ENCODE results near the gene CCNQ. TPM values are rescaled to one million over a fixed set of nuclear protein-coding genes. Genes with fewer than 3 reads are reported as not detected.

CCNQ gene
- total and polyA plus RNA-seq, 10 of the 15 experiments (the other 5 are each of a cell fraction or from before 2014, with no cell fraction given): 0.45 to 36.2 (median 18.2) TPM

DNA sequence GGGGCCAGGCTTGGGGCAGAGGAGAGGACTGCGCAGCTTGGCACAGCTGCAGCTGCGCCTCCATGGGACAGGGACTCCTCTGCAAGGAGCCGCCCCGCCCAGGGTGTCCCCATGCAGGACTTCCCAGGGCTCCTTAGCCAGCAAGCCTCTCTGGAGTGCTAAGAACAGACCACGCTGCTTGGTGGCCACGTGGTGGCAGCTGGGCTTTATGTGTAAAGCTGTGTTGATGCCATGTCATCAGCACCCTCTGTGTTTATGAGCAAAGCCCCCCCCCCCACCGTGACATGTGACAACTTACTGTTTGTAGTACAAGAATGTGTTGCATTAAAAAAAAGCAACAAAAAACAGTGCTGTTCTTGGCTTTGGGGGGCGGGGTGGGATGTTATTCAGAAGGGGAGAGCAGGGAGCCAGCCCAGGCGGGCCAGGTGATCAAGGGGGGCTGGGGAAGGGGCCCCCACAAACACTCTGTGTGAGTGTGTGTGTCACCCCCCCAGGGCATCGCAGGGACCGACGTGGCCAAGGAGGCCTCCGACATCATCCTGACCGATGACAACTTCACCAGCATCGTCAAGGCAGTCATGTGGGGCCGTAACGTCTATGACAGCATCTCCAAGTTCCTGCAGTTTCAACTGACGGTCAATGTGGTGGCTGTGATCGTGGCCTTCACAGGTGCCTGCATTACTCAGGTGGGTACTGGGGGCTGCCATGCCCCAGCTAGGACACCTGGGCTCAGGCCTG is 41.2 kb downstream of the CCNQ start:
- no peak overlapping the region for H3K27ac ChIP-seq (ENCODE audit: control insufficient read depth, insufficient read depth)
- SMC1A ChIA-PET (ENCODE audit: uncharacterized antibody, unreplicated experiment): no interaction called here
- H3K27me3 ChIP-seq (replicated peaks in 1 of 2; ENCODE audit: control insufficient read depth in 2 of 2, insufficient read depth in 2 of 2, low read length in 1 of 2): no peaks in the 10 kb centered on the region; a peak in 2 of 4 replicates
- FAIRE-seq: no peak
- no peaks in the 10 kb centered on the region for H4K20me1 ChIP-seq (ENCODE audit: control insufficient read depth, insufficient read depth)
- POLR2A ChIA-PET: no interaction called here
- CTCF ChIA-PET: interaction anchor here (0.6 to 1.8 kb wide), 2 partner anchors 50 to 109 kb away, joined by 3 to 4 read pairs; no protein-coding TSS in a partner anchor
- WGBS (ENCODE audit: insufficient coverage, insufficient replicate concordance, low lambda C conversion rate, missing lambda C conversion rate): 40% methylated on average over 18 of the region's 19 CpGs
- no TSS peak for BruUV-seq (replicated peaks)
- TF ChIP-seq, protein P1, sequence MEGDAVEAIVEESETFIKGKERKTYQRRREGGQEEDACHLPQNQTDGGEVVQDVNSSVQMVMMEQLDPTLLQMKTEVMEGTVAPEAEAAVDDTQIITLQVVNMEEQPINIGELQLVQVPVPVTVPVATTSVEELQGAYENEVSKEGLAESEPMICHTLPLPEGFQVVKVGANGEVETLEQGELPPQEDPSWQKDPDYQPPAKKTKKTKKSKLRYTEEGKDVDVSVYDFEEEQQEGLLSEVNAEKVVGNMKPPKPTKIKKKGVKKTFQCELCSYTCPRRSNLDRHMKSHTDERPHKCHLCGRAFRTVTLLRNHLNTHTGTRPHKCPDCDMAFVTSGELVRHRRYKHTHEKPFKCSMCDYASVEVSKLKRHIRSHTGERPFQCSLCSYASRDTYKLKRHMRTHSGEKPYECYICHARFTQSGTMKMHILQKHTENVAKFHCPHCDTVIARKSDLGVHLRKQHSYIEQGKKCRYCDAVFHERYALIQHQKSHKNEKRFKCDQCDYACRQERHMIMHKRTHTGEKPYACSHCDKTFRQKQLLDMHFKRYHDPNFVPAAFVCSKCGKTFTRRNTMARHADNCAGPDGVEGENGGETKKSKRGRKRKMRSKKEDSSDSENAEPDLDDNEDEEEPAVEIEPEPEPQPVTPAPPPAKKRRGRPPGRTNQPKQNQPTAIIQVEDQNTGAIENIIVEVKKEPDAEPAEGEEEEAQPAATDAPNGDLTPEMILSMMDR (IDR thresholded peaks at IDR 0.05 in 2 of 3, conservative IDR thresholded peaks at IDR 0.05 in 1 of 3; ENCODE audit: control insufficient read depth in 2 of 3, extremely low read depth in 1 of 3, insufficient read depth in 1 of 3, low read depth in 3 of 3, low read length in 3 of 3): 0 out of 6 replicates have a peak, but pooled peaks of 1 of the 3 experiments have one; percentile 11
- TF ChIP-seq SMAD5 (IDR thresholded peaks at IDR 0.05; ENCODE audit: low read depth) (no peak), MTA2 (IDR thresholded peaks at IDR 0.05; ENCODE audit: low read depth) (no peak), E2F4 (IDR thresholded peaks at IDR 0.05; ENCODE audit: low read depth, low read length) (no peak), EGR1 (IDR thresholded peaks at IDR 0.05; ENCODE audit: borderline replicate concordance in 1 of 2, low read depth in 2 of 2, low read length in 2 of 2) (no peak), SRF (IDR thresholded peaks at IDR 0.05; ENCODE audit: low read depth in 2 of 2, low read length in 2 of 2) (no peak), YBX1 (IDR thresholded peaks at IDR 0.05) (no peak), NFIC (IDR thresholded peaks at IDR 0.05; ENCODE audit: low read depth, low read length) (no peak)
- RAD21 ChIA-PET (ENCODE audit: unreplicated experiment): interaction anchor here (0.8 kb wide), 1 partner anchor 113 kb away, joined by 3 read pairs; no protein-coding TSS in a partner anchor
- H3K4me2 ChIP-seq (ENCODE audit: control insufficient read depth, insufficient read depth): no peak overlapping the region
- H3K36me3 ChIP-seq (ENCODE audit: control insufficient read depth in 2 of 2, insufficient read depth in 2 of 2, low read length in 1 of 2): no peaks in the 10 kb centered on the region
- no peaks in the 10 kb centered on the region for H3K9me3 ChIP-seq (replicated peaks; ENCODE audit: control insufficient read depth, insufficient read depth, low read length)
- no peak for DNase-seq (ENCODE audit: low read depth, low spot score)
- no peak overlapping the region for H3K4me3 ChIP-seq
- intact Hi-C loops (cut with micrococcal nuclease; ENCODE audit: unreplicated experiment) (loop anchor here (5.0 kb wide), 1 partner anchor 395 kb away; no protein-coding TSS in a partner anchor), in situ Hi-C loops (cut with MboI) (no loop called here)
- no peak for ATAC-seq
- H3K9ac ChIP-seq (ENCODE audit: control insufficient read depth, insufficient read depth, low read length): no peak overlapping the region
- H2AFZ ChIP-seq (ENCODE audit: control insufficient read depth, low read depth, low read length): no peak overlapping the region
- no peaks in the 10 kb centered on the region for H3K79me2 ChIP-seq (ENCODE audit: control insufficient read depth, insufficient read depth, low read length)
- no peaks in the 10 kb centered on the region for H3K4me1 ChIP-seq (ENCODE audit: control insufficient read depth, insufficient read depth, low read length)

All from GM12878 (cell line).